ENCODE data around the gene ENO2.

ENO2 gene

GRCh38 chr12:6956021-6956727 is 41.8 kb downstream of the ENO2 start:
- no peak for TF ChIP-seq CTCF (IDR thresholded peaks at IDR 0.05; ENCODE audit: low read depth, low read length)
- no peak for DNase-seq (ENCODE audit: extremely low read depth, low read depth)

- DNase-seq (ENCODE audit: extremely low read depth, low read depth): no peak
These were observed 42.8 kb downstream of the ENO2 start for GRCh38 chr12:6957151-6957701.

GRCh38 chr12:6957741-6958608 is 43.6 kb downstream of the ENO2 start:
- DNase-seq (ENCODE audit: extremely low read depth, low read depth): no peak
- TF ChIP-seq CTCF (IDR thresholded peaks at IDR 0.05; ENCODE audit: low read depth, low read length): no peak

More at GRCh38 chr12:6957151-6957701, 42.8 kb downstream of the ENO2 start:
- TF ChIP-seq CTCF (IDR thresholded peaks at IDR 0.05; ENCODE audit: low read depth, low read length): no peak

- no peak for TF ChIP-seq CTCF (IDR thresholded peaks at IDR 0.05; ENCODE audit: low read depth, low read length)
- no peak for DNase-seq (ENCODE audit: extremely low read depth, low read depth)
These were observed 44.3 kb downstream of the ENO2 start for GRCh38 chr12:6958609-6959057.

- no peak for TF ChIP-seq CTCF (IDR thresholded peaks at IDR 0.05; ENCODE audit: low read depth, low read length)
- DNase-seq (ENCODE audit: extremely low read depth, low read depth): no peak
These were observed 44.9 kb downstream of the ENO2 start for GRCh38 chr12:6959058-6959804.

- TF ChIP-seq CTCF (IDR thresholded peaks at IDR 0.05; ENCODE audit: low read depth, low read length): no peak
- DNase-seq (ENCODE audit: extremely low read depth, low read depth): no peak
These were observed 45.6 kb downstream of the ENO2 start for GRCh38 chr12:6959805-6960592.

All from AG09319 (cell line).